Fibroblast of the aortic adventitia (primary cell): Measurements from ENCODE around the gene PPP1R36. TPM values are rescaled to one million over a fixed set of nuclear protein-coding genes. Genes with fewer than 3 reads are reported as not detected.

Experiments used
- DNase-seq: peaks from one replicate; pipeline ENCODE4 v3.0.0-alpha.2; 2010; ENCODE audit warnings: low read depth
- H3K4me3 ChIP-seq: 2 replicates; pipeline ENCODE4 v1.5.1; 2011; ENCODE audit warnings: low read depth, mild to moderate bottlenecking, control low read depth, low read length, moderate library complexity
- CTCF ChIP-seq: IDR thresholded peaks from 2 replicates; pipeline ENCODE4 v1.5.1; 2011; ENCODE audit warnings: mild to moderate bottlenecking, low read length, control low read depth, inconsistent platforms; ENCODE audit not compliant: insufficient read depth
- total RNA-seq: library from RNA; depleted of rRNA; stranded (reverse); fragments of >200 nt; gene quantifications from 2 replicates; pipeline ENCODE4 v1.2.3, GENCODE V29; 2012; ENCODE audit warnings: low replicate concordance

PPP1R36 gene
- total RNA-seq, 1 donor, result 0.18 TPM

DNA sequence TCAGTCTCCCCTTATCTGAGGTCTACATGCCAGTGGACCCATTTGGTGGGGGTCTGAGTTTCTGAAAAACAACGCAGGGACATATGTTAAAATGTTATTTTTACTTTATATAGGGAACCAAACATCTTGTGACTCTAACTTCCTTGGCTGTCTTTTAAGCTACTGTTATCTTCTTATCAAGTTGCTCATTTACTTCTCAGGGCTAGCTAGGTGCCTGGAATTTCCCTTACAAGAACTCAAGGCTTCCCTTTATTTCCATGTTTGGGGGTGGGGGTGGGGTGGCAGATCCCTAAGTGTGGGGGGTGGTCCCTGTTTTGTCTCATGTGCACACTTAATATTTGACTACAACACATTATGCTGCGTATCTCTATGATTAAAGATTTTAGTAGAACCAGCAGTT is 31.6 kb downstream of the PPP1R36 start:
- DNase-seq, result no peak
- TF ChIP-seq CTCF, result no peak
- H3K4me3 ChIP-seq, result no peak overlapping the region

- H3K4me3 ChIP-seq, result no peak overlapping the region
- no peak for TF ChIP-seq CTCF
- DNase-seq, result no peak
These were observed 32.1 kb downstream of the PPP1R36 start for GRCh38 chr14:64581817-64582216.

- no peak overlapping the region for H3K4me3 ChIP-seq
- TF ChIP-seq CTCF, result no peak
- peak; percentile 5 for DNase-seq
These were observed 34.4 kb downstream of the PPP1R36 start for GRCh38 chr14:64584190-64584589.

GRCh38 chr14:64591809-64592208 is 42.0 kb downstream of the PPP1R36 start:
- H3K4me3 ChIP-seq, result no peak overlapping the region
- no peak for TF ChIP-seq CTCF
- no peak for DNase-seq

- no peak for TF ChIP-seq CTCF
- H3K4me3 ChIP-seq, result no peak overlapping the region
- no peak for DNase-seq
These were observed 44.7 kb downstream of the PPP1R36 start for GRCh38 chr14:64594438-64594837.

GRCh38 chr14:64598404-64598803 is 48.6 kb downstream of the PPP1R36 start:
- H3K4me3 ChIP-seq, result no peak overlapping the region
- no peak for TF ChIP-seq CTCF
- no peak for DNase-seq

DNA sequence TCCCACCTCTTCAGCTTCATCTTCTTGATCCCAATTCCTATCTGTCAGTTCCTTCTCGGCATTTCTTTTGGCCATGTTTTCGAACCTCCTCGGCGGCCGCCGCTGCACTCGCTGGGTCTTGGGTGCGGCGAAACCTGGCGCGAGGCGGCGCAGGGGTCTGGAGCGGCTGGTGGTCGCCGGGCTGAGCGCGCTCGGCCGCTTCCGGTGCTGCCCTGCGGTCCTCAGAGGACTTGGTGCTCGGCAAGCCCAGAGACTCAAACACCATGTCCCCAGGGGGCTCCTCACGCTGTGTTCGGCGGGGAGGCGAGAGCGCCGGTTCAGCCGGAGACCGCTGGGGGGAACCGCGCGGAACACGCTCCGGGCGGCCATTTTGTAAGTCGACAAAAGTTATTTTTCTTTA is 51.8 kb downstream of the PPP1R36 start:
- peak overlapping the region; percentile 31 for H3K4me3 ChIP-seq
- DNase-seq, result no peak
- no peak for TF ChIP-seq CTCF
